Pancreas (tissue), 10 donors: ENCODE data around the gene OTUD6A. TPM values are rescaled to one million over a fixed set of nuclear protein-coding genes. Genes with fewer than 3 reads are reported as not detected.

Source experiments
- ATAC-seq, 4 donors: fragments of 200-7000 bp; cut with Tn5 transposase; one replicate each; pipeline versions ENCODE4 v1.8.0 to v1.9.1; 2020; ENCODE audit warnings: mild to moderate bottlenecking in 4 of 4, moderate library complexity in 4 of 4
- DNase-seq, 6 donors: peaks; one replicate each; pipeline ENCODE4 v3.0.0-alpha.2; 2020
- FAIRE-seq: peaks from 2 replicates; lab custom pipeline; 2012; peaks lifted over from hg19 to GRCh38; lab: Jason Lieb, UNC
- H3K27ac ChIP-seq, 4 donors: fragments of 200-600 bp; sonication (generic); 1 replicate in 3 of 4; 2 replicates in 1 of 4; pipeline versions ENCODE4 v1.5.0 to v1.8.0; 2020
- H3K27me3 ChIP-seq, 4 donors: fragments of 200-600 bp; one replicate each; pipeline ENCODE4 v1.8.0; 2021
- H3K36me3 ChIP-seq, 3 donors: fragments of 200-600 bp; sonication (generic) in 1 of 3; one replicate each; pipeline versions ENCODE4 v1.5.0 to v1.8.0; 2020 to 2021
- H3K4me1 ChIP-seq, 3 donors: fragments of 200-600 bp; one replicate each; pipeline ENCODE4 v1.8.0; 2021
- H3K4me3 ChIP-seq, 4 donors: fragments of 200-600 bp; sonication (generic) in 2 of 4; one replicate each; pipeline versions ENCODE4 v1.5.0 to v1.8.0; 2020 to 2021
- H3K9me3 ChIP-seq, 4 donors: fragments of 200-600 bp; one replicate each; pipeline ENCODE4 v1.8.0; 2021
- WGBS, 2 donors: extraction: QIAGEN DNeasy Blood & Tissue Kit; methylation state at CpG; one replicate each; pipeline ENCODE4 v1.1.7; 2013; 5-methylcytosine and 5-hydroxymethylcytosine counted together
- intact Hi-C, 3 donors: fragments of 100-400 bp; cut with DNase I; formaldehyde crosslinking; loops; one replicate each; pipeline versions ENCODE4 v1.11.1 to v1.14.2; 2022
- polyA plus RNA-seq, 2 donors: library from polyadenylated mRNA; stranded (reverse); fragments of 200-250 nt; gene quantifications; one replicate each; pipeline ENCODE4 v1.2.3, GENCODE V29; 2013
- total RNA-seq, 6 donors: library from RNA; stranded (reverse); fragmentation: NEBNext Ultra II Directional in 4 of 6; extraction: Animal tissue kit (Norgen Biotek cat#: 25700) in 4 of 6; gene quantifications; one replicate each; pipeline versions ENCODE4 v1.2.1 to v1.2.4, GENCODE V29; 2021 to 2023
- TF ChIP-seq, protein P1 (sequence below), 4 donors: fragments of 200-600 bp; sonication (generic) in 3 of 4; IDR thresholded peaks; one replicate each; pipeline versions ENCODE4 v1.5.0 to v1.8.0; 2021; ENCODE audit warnings: antibody characterized with exemption in 4 of 4
- donor health status: healthy with polysubstance abuse.
- donor health status: DM: no; HTN: no; CAD: no; lungs with moderate emphysema.
- donor health status: DM: no; HTN: no; CAD: no.
- donor health status: control.
- donor health status: control.
- donor health status: Bipolar disorder and iron deficiency.
- donor health status: DM: yes; HTN: yes; CAD: no.
- donor health status: DM: no; HTN: no; CAD: no.
- donor health status: DM: no; HTN: no; CAD: no.
- donor health status: DM: yes; HTN: yes; CAD: no.

Gene OTUD6A
- total and polyA plus RNA-seq, 8 donors: not detected

DNA sequence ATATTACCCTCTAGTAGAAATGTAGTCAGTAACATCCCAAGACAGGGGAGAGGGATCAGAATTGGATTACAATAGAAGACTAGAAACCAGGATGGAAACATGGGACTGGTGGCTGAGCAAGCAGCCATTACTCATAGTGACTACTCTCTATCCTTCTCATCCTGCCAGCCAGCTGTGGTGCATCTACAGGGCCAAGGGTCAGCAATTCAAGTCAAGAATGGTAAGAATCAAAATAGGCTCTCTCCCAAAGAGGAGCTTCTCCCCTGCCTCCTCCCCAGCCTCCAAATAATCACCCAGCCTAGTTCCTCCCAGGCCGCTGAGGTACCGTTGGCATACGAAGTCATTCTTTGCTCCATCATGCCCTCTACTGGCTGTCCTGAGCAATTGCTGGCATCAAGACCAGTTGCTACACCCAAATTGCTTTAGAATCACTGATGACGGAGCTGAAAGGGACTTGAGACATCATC lies 31.9 kb upstream of the OTUD6A start:
- Histone ChIP-seq H3K9me3 (no peaks in the 10 kb centered on the region), H3K4me1 (no peaks in the 10 kb centered on the region), H3K36me3 (no peaks in the 10 kb centered on the region), H3K4me3 (no peak overlapping the region), H3K27ac (no peak overlapping the region), H3K27me3 (peaks cover 0 to 17% (median 0%) of the 10 kb centered on the region in 4 donors)
- peak in 2 of 6 donors; percentile 13 to 54 for DNase-seq
- TF ChIP-seq, protein P1, sequence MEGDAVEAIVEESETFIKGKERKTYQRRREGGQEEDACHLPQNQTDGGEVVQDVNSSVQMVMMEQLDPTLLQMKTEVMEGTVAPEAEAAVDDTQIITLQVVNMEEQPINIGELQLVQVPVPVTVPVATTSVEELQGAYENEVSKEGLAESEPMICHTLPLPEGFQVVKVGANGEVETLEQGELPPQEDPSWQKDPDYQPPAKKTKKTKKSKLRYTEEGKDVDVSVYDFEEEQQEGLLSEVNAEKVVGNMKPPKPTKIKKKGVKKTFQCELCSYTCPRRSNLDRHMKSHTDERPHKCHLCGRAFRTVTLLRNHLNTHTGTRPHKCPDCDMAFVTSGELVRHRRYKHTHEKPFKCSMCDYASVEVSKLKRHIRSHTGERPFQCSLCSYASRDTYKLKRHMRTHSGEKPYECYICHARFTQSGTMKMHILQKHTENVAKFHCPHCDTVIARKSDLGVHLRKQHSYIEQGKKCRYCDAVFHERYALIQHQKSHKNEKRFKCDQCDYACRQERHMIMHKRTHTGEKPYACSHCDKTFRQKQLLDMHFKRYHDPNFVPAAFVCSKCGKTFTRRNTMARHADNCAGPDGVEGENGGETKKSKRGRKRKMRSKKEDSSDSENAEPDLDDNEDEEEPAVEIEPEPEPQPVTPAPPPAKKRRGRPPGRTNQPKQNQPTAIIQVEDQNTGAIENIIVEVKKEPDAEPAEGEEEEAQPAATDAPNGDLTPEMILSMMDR (IDR thresholded peaks at IDR 0.05): peak; percentile 53 to 75 (median 62)
- FAIRE-seq: peak; percentile 43
- peak; percentile 71 to 94 (median 87) for ATAC-seq
- 5 to 18% methylated on average over 4 of the region's 4 CpGs for WGBS, 2 donors
- intact Hi-C loops: loop anchor here in 1 of 3 donors (10.0 kb wide), 1 partner anchor 486 kb away; no protein-coding TSS in a partner anchor

GRCh38 chrX:70032792-70033191 lies 29.5 kb upstream of the OTUD6A start:
- peaks cover 0 to 17% (median 0%) of the 10 kb centered on the region in 4 donors for H3K27me3 ChIP-seq
- no peak for ATAC-seq
- WGBS, 2 donors: 62 to 64% methylated on average over 2 of the region's 2 CpGs
- DNase-seq: no peak
- intact Hi-C loops: loop anchor here in 1 of 3 donors (10.0 kb wide), 1 partner anchor 488 kb away; no protein-coding TSS in a partner anchor
- no peak for FAIRE-seq
- no peak overlapping the region for H3K27ac ChIP-seq
- TF ChIP-seq, protein P1 (IDR thresholded peaks at IDR 0.05): no peak
- H3K4me3 ChIP-seq: no peak overlapping the region
- H3K9me3 ChIP-seq: no peaks in the 10 kb centered on the region
- no peaks in the 10 kb centered on the region for H3K36me3 ChIP-seq
- no peaks in the 10 kb centered on the region for H3K4me1 ChIP-seq

- H3K27me3 ChIP-seq: peaks cover 0 to 10% (median 0%) of the 10 kb centered on the region in 4 donors
- intact Hi-C loops: loop anchor here in 1 of 3 donors (10.0 kb wide), 1 partner anchor 489 kb away; no protein-coding TSS in a partner anchor
Measured at GRCh38 chrX:70033348-70034051, 28.8 kb upstream of the OTUD6A start.

GRCh38 chrX:70034646-70035045 lies 27.6 kb upstream of the OTUD6A start:
- Histone ChIP-seq H3K27ac (no peak overlapping the region), H3K9me3 (no peaks in the 10 kb centered on the region), H3K4me1 (no peaks in the 10 kb centered on the region), H3K27me3 (peaks cover 0 to 10% (median 0%) of the 10 kb centered on the region in 4 donors), H3K4me3 (no peak overlapping the region), H3K36me3 (no peaks in the 10 kb centered on the region)
- no peak for DNase-seq
- 81% methylated on average over 4 of the region's 4 CpGs for WGBS, 2 donors
- TF ChIP-seq, protein P1 (IDR thresholded peaks at IDR 0.05): no peak
- no peak for ATAC-seq
- FAIRE-seq: no peak
- intact Hi-C loops: loop anchor here in 1 of 3 donors (10.0 kb wide), 1 partner anchor 490 kb away; no protein-coding TSS in a partner anchor

More at GRCh38 chrX:70033348-70034051, 28.8 kb upstream of the OTUD6A start:
- ATAC-seq: peak in 3 of 4 donors; percentile 58 to 63 (median 62)
- H3K9me3 ChIP-seq: no peaks in the 10 kb centered on the region
- FAIRE-seq: no peak
- no peak overlapping the region for H3K27ac ChIP-seq
- no peak for DNase-seq
- H3K4me3 ChIP-seq: no peak overlapping the region
- TF ChIP-seq, protein P1 (IDR thresholded peaks at IDR 0.05): peak in 3 of 4 donors; percentile 27 to 38 (median 32)
- 69 to 78% methylated on average over 10 of the region's 10 CpGs for WGBS, 2 donors
- H3K36me3 ChIP-seq: no peaks in the 10 kb centered on the region
- H3K4me1 ChIP-seq: no peaks in the 10 kb centered on the region
